IPS-20b (cell line): ENCODE data around the gene LMAN2.
A peak's percentile ranks its signal among the peaks of the same experiment; 100 is the strongest.

Source experiments
- H3K27ac ChIP-seq: one replicate; pipeline ENCODE4 v1.5.1; 2013; ENCODE audit warnings: low read length
- H3K27me3 ChIP-seq: 2 replicates; pipeline ENCODE4 v1.6.1; 2013; ENCODE audit warnings: mild to moderate bottlenecking, low read length, inconsistent platforms; ENCODE audit not compliant: insufficient read depth
- H3K36me3 ChIP-seq: 2 replicates; pipeline ENCODE4 v1.6.1; 2013; ENCODE audit warnings: low read depth, mild to moderate bottlenecking, inconsistent platforms, low read length, moderate library complexity; ENCODE audit not compliant: insufficient read depth
- H3K4me1 ChIP-seq: 2 replicates; pipeline ENCODE4 v1.6.1; 2013; ENCODE audit warnings: mild to moderate bottlenecking, control low read depth, inconsistent platforms, low read length, moderate library complexity; ENCODE audit not compliant: insufficient read depth
- H3K4me3 ChIP-seq: 2 replicates; pipeline ENCODE4 v1.5.1; 2013; ENCODE audit warnings: mild to moderate bottlenecking, low read length, inconsistent platforms
- H3K9ac ChIP-seq: 2 replicates; pipeline ENCODE4 v1.6.1; 2013; ENCODE audit warnings: low read depth, mild to moderate bottlenecking, inconsistent platforms, low read length, moderate library complexity
- H3K9me3 ChIP-seq: 2 replicates; pipeline ENCODE4 v1.6.1; 2013; ENCODE audit warnings: mild to moderate bottlenecking, low read depth, low read length, inconsistent platforms; ENCODE audit not compliant: insufficient read depth

Gene LMAN2

GRCh38 chr5:177351392-177352329 is at the start of gene LMAN2:
Gene LMAN2 (minus strand): TSS chr5:177351668. CDS start chr5:177351647, 21 bp downstream.
- peak within 1 kb of the TSS; percentile 96 for H3K9ac ChIP-seq
- peaks cover 16% of the 10 kb centered on the region; the same call in 1 of the 2 replicates for H3K36me3 ChIP-seq
- H3K9me3 ChIP-seq, result no peaks in the 10 kb centered on the region
- H3K27ac ChIP-seq, result peak within 1 kb of the TSS; percentile 89
- peaks cover 7% of the 10 kb centered on the region for H3K4me1 ChIP-seq
- peaks cover 11% of the 10 kb centered on the region for H3K27me3 ChIP-seq
- peak within 1 kb of the TSS; percentile 99 for H3K4me3 ChIP-seq

- H3K4me1 ChIP-seq, result no peaks in the 10 kb centered on the region
- no peaks in the 10 kb centered on the region for H3K36me3 ChIP-seq
- no peak within 1 kb of the TSS for H3K27ac ChIP-seq
- peaks cover 62% of the 10 kb centered on the region for H3K27me3 ChIP-seq
- H3K4me3 ChIP-seq, result no peak within 1 kb of the TSS
- no peak within 1 kb of the TSS for H3K9ac ChIP-seq
- no peaks in the 10 kb centered on the region for H3K9me3 ChIP-seq
Measured at GRCh38 chr5:177399997-177400868, 48.8 kb upstream of the LMAN2 start, which contains the start of gene PFN3. Gene PFN3 (minus strand): TSS chr5:177400661. CDS start chr5:177400576, 85 bp downstream.

DNA sequence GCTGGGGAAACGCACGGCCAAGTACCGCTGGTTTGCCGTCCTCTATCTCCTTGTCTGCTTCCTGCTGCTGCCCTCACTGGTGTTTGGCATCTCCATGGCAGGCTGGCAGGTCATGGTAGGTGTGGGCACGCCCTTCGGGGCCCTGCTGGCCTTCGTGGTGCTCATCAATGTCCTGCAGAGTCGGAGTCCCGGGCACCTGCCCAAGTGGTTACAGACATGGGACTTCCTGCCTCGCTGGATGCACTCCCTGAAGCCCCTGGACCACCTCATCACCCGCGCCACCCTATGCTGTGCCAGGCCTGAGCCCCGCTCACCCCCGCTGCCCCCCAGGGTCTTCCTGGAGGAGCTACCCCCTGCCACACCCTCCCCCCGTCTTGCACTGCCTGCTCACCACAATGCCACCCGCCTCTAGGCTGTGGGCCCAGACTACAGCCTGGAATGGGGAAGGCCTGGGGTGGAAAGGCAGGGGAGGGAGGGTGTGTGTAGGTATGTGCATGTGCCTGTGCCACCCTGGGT is 46.5 kb upstream of the LMAN2 start:
- no peaks in the 10 kb centered on the region for H3K36me3 ChIP-seq
- peaks cover 39% of the 10 kb centered on the region for H3K27me3 ChIP-seq
- no peak overlapping the region for H3K27ac ChIP-seq
- H3K9ac ChIP-seq, result no peak overlapping the region
- no peak overlapping the region for H3K4me3 ChIP-seq
- no peaks in the 10 kb centered on the region for H3K4me1 ChIP-seq
- H3K9me3 ChIP-seq, result no peaks in the 10 kb centered on the region

- Histone ChIP-seq H3K36me3 (no peaks in the 10 kb centered on the region), H3K27ac (no peak overlapping the region), H3K27me3 (peaks cover 28% of the 10 kb centered on the region), H3K9ac (no peak overlapping the region), H3K9me3 (no peaks in the 10 kb centered on the region), H3K4me1 (no peaks in the 10 kb centered on the region), H3K4me3 (no peak overlapping the region)
Measured at GRCh38 chr5:177396807-177397206, 45.3 kb upstream of the LMAN2 start.

- Histone ChIP-seq H3K9ac (no peak overlapping the region), H3K27me3 (peaks cover 21% of the 10 kb centered on the region), H3K36me3 (no peaks in the 10 kb centered on the region), H3K27ac (no peak overlapping the region), H3K4me3 (no peak overlapping the region), H3K4me1 (no peaks in the 10 kb centered on the region), H3K9me3 (no peaks in the 10 kb centered on the region)
Measured at GRCh38 chr5:177396078-177396477, 44.6 kb upstream of the LMAN2 start.

GRCh38 chr5:177393990-177394389 is 42.5 kb upstream of the LMAN2 start:
- H3K9ac ChIP-seq, result no peak overlapping the region
- H3K4me1 ChIP-seq, result no peaks in the 10 kb centered on the region; the same call in 1 of the 2 replicates
- H3K27ac ChIP-seq, result no peak overlapping the region

GRCh38 chr5:177393206-177393765 is 41.8 kb upstream of the LMAN2 start:
- H3K9me3 ChIP-seq, result no peaks in the 10 kb centered on the region
- H3K4me3 ChIP-seq, result no peak overlapping the region
- H3K36me3 ChIP-seq, result no peaks in the 10 kb centered on the region
- H3K27ac ChIP-seq, result no peak overlapping the region
- no peak overlapping the region for H3K9ac ChIP-seq
- H3K4me1 ChIP-seq, result no peaks in the 10 kb centered on the region; the same call in 1 of the 2 replicates
- H3K27me3 ChIP-seq, result peaks cover 21% of the 10 kb centered on the region

More at GRCh38 chr5:177393990-177394389, 42.5 kb upstream of the LMAN2 start:
- Histone ChIP-seq H3K27me3 (peaks cover 14% of the 10 kb centered on the region), H3K36me3 (no peaks in the 10 kb centered on the region), H3K4me3 (no peak overlapping the region), H3K9me3 (no peaks in the 10 kb centered on the region)

DNA sequence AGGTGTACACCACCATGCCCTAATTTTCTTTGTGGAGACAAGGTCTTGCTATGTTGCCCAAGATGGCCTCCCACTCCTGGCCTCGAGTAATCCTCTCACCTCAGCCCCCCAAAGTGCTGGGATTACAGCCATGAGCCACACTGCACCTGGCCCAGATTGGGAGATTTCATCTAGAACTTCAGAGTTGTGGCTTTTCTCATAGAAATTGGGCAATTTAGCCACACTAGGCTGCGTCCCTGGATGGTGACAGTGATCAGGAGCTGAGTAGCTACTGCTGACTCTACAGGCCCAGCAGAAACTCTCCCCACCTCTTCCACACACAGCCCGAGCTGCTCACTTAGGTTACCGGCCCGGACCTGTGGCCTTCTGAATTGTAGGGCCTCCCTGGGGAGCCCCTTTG is 41.3 kb upstream of the LMAN2 start:
- Histone ChIP-seq H3K36me3 (no peaks in the 10 kb centered on the region), H3K27me3 (peaks cover 26% of the 10 kb centered on the region), H3K9ac (no peak overlapping the region), H3K4me3 (no peak overlapping the region), H3K4me1 (no peaks in the 10 kb centered on the region; the same call in 1 of the 2 replicates), H3K27ac (no peak overlapping the region), H3K9me3 (no peaks in the 10 kb centered on the region)

DNA sequence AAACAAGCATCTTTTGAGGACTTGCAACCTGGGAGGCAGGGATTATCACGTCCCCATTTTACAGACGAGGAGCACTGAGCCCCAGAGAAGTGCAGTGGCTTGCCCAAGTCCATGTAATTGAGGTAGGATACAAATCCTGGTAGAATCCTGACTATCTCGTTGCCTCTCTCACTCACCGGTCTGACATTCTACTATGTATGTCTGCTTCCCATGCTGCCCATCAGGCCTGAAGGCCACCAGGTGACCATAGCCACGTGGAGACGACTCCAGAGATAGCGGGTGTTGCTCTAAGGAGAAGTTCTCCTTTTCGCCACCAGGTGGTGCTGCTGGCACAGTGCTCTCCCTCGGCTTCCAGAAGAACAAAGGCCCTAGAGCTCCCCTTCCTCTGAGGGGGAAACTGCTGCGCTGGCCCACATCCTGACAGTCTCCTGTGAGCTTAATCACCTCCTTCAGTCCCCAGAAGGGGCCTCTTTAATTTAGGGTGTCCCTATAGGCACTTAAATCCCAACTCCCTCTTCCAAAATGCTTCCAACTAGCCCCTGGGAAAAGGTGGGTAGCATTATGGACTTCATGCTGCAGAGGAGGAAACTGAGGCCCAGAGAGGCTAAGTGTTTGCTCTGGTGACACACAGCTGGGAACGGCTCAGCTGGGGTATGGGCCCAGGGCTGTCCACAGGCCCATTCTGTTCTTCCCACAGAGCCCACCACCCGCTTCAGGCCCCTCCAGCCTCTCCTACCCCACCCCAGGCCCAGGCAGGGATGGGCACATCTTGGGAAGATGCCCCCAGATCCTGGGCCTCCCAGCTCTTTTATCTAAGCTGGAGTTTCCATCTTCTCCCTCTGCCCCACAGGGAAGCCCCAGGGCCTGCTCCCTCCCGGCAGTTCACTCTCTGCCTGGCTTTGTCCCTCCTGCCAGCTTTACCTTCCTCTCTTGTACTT is 39.2 kb upstream of the LMAN2 start:
- H3K9ac ChIP-seq, result peak overlapping the region; percentile 47; the same call in 1 of the 2 replicates
- no peak overlapping the region for H3K27ac ChIP-seq
- H3K36me3 ChIP-seq, result no peaks in the 10 kb centered on the region
- H3K27me3 ChIP-seq, result peaks cover 26% of the 10 kb centered on the region
- H3K4me1 ChIP-seq, result no peaks in the 10 kb centered on the region; the same call in 1 of the 2 replicates
- no peaks in the 10 kb centered on the region for H3K9me3 ChIP-seq
- H3K4me3 ChIP-seq, result no peak overlapping the region

GRCh38 chr5:177389241-177390169 is 38.0 kb upstream of the LMAN2 start:
- Histone ChIP-seq H3K36me3 (no peaks in the 10 kb centered on the region), H3K4me3 (no peak overlapping the region), H3K27me3 (peaks cover 26% of the 10 kb centered on the region), H3K9me3 (no peaks in the 10 kb centered on the region), H3K9ac (no peak overlapping the region), H3K4me1 (no peaks in the 10 kb centered on the region; the same call in 1 of the 2 replicates), H3K27ac (no peak overlapping the region)
